Esophagus squamous epithelium (tissue), 4 donors: ENCODE data around the gene FAR1.

Source experiments
- POLR2A ChIP-seq, 4 donors: fragments of 450-650 bp; IDR thresholded peaks; one replicate each; pipeline ENCODE4 v1.6.1; 2017; ENCODE audit warnings: antibody characterized with exemption in 4 of 4, mild to moderate bottlenecking in 4 of 4, moderate library complexity in 3 of 4
- TF ChIP-seq, protein P1 (sequence below), 6 experiments: fragments of 450-650 bp in 4 of 6; fragments of 200-600 bp in 2 of 6; sonication (generic) in 2 of 6; IDR thresholded peaks; one replicate each; pipeline ENCODE4 v1.5.1; 2016 to 2019; ENCODE audit warnings: antibody characterized with exemption in 6 of 6, mild to moderate bottlenecking in 4 of 6, moderate library complexity in 4 of 6

DNA sequence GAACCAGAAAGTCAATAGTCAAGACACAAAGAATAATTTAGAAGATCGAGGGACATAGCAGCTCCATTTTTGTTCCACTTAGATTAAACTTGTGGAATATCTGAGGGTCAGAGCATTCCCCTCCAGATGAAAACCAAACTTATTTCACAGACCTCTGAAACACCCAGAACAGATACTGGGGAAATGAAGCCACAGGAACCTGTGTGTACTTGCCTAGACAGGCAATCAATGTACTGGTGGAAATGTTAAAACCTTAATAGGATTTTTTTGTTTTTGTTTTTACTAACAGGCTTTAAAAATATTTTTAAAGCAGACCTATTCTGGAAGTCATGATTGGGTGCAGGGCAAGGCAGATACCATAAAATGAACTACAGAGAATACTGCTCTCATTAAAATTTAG, 4.1 kb upstream of the FAR1 start:
- TF ChIP-seq POLR2A (IDR thresholded peaks at IDR 0.05), result no peak
- TF ChIP-seq, protein P1, sequence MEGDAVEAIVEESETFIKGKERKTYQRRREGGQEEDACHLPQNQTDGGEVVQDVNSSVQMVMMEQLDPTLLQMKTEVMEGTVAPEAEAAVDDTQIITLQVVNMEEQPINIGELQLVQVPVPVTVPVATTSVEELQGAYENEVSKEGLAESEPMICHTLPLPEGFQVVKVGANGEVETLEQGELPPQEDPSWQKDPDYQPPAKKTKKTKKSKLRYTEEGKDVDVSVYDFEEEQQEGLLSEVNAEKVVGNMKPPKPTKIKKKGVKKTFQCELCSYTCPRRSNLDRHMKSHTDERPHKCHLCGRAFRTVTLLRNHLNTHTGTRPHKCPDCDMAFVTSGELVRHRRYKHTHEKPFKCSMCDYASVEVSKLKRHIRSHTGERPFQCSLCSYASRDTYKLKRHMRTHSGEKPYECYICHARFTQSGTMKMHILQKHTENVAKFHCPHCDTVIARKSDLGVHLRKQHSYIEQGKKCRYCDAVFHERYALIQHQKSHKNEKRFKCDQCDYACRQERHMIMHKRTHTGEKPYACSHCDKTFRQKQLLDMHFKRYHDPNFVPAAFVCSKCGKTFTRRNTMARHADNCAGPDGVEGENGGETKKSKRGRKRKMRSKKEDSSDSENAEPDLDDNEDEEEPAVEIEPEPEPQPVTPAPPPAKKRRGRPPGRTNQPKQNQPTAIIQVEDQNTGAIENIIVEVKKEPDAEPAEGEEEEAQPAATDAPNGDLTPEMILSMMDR (IDR thresholded peaks at IDR 0.05), result no peak
